HEK293T (cell line): ENCODE results near the gene KLHL29.

Source experiments
- CTCF ChIA-PET: fragments of 350-600 bp; formaldehyde crosslinking; extraction: SDS; loops from one replicate; lab custom pipeline; 2021; ENCODE audit warnings: antibody characterized with exemption, inconsistent platforms; lab: Yijun Ruan, JAX
- POLR2A ChIA-PET: fragments of 350-600 bp; formaldehyde crosslinking; extraction: SDS; loops from one replicate; lab custom pipeline; 2020; ENCODE audit warnings: antibody characterized with exemption, inconsistent platforms; lab: Yijun Ruan, JAX
- DNase-seq: peaks from one replicate; pipeline ENCODE4 v3.0.0; 2012; ENCODE audit warnings: mixed read lengths; ENCODE audit errors: extremely low spot score
- ARNT ChIP-seq: fragments of 450-650 bp; IDR thresholded peaks from 2 replicates; pipeline ENCODE4 v1.6.1; 2017; ENCODE audit warnings: mild to moderate bottlenecking
- BHLHE40 ChIP-seq: fragments of 450-650 bp; IDR thresholded peaks from 2 replicates; pipeline ENCODE4 v1.6.1; 2016; ENCODE audit warnings: mild to moderate bottlenecking, moderate library complexity, borderline replicate concordance
- CTBP1 ChIP-seq: fragments of 450-650 bp; IDR thresholded peaks from 2 replicates; pipeline ENCODE4 v1.6.1; 2016; ENCODE audit warnings: borderline replicate concordance
- ELF4 ChIP-seq: fragments of 450-650 bp; IDR thresholded peaks from 2 replicates; pipeline ENCODE4 v1.6.1; 2017; ENCODE audit warnings: antibody characterized with exemption
- FOXA1 ChIP-seq: fragments of 450-650 bp; IDR thresholded peaks from 2 replicates; pipeline ENCODE4 v1.6.1; 2016; ENCODE audit warnings: mild to moderate bottlenecking
- FOXK2 ChIP-seq: fragments of 450-650 bp; IDR thresholded peaks from 2 replicates; pipeline ENCODE4 v1.6.1; 2016; ENCODE audit warnings: mild to moderate bottlenecking
- FOXM1 ChIP-seq: fragments of 450-650 bp; IDR thresholded peaks from 2 replicates; pipeline ENCODE4 v1.6.1; 2017; ENCODE audit warnings: mild to moderate bottlenecking, borderline replicate concordance
- HDGF ChIP-seq: fragments of 450-650 bp; IDR thresholded peaks from 2 replicates; pipeline ENCODE4 v1.6.1; 2017; ENCODE audit warnings: antibody characterized with exemption, borderline replicate concordance
- L3MBTL2 ChIP-seq: fragments of 450-650 bp; conservative IDR thresholded peaks from 2 replicates; pipeline ENCODE4 v1.6.1; 2016; ENCODE audit warnings: mild to moderate bottlenecking
- LEF1 ChIP-seq: fragments of 450-650 bp; IDR thresholded peaks from 2 replicates; pipeline ENCODE4 v1.6.1; 2017; ENCODE audit warnings: mild to moderate bottlenecking, borderline replicate concordance
- NFRKB ChIP-seq: fragments of 450-650 bp; IDR thresholded peaks from 2 replicates; pipeline ENCODE4 v1.6.1; 2016; ENCODE audit warnings: mild to moderate bottlenecking, moderate library complexity
- SP1 ChIP-seq: fragments of 450-650 bp; IDR thresholded peaks from 2 replicates; pipeline ENCODE4 v1.6.1; 2017
- SUZ12 ChIP-seq: fragments of 450-650 bp; IDR thresholded peaks from 2 replicates; pipeline ENCODE4 v1.6.1; 2016; ENCODE audit warnings: mild to moderate bottlenecking
- TARDBP ChIP-seq: fragments of 450-650 bp; IDR thresholded peaks from 2 replicates; pipeline ENCODE4 v1.6.1; 2016
- ZNF384 ChIP-seq: fragments of 450-650 bp; IDR thresholded peaks from 2 replicates; pipeline ENCODE4 v1.6.1; 2016
- TF ChIP-seq, protein P1 (sequence below): fragments of 450-650 bp; IDR thresholded peaks from 2 replicates; pipeline ENCODE4 v1.6.1; 2016

Gene KLHL29

DNA sequence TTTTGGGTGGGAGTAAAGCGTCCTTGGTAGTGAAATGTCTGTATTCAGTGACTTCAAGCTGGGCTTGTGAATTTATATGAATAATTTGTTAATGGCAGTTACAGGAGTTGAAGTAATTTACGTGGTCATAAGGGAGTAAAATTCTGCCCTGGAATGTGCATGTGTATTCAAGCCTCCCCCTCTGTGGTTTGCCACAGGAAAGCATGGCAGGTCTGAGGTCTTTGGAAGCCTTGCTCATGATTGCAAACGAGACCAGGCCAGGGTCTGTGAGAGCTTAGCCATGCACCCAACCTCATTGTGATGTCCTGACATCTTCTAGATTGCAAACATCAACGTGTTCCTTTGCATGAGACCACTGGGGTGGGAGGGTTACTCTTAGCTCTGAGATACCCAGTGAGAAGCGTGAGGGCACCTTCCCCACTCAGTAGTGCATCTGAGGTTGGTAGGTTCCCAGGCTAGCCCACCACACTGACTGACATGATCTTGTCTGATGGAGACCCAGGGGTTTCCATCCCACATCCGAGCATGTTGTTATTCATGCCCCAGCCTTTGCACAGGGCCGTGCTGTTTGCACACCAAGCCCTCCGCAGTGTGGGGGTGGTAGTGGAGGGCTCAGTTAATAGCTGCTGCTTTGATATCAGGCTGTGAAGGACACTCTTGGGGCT is 216.5 kb downstream of the KLHL29 start:
- no peak for DNase-seq
- ChIA-PET POLR2A (no interaction called here), CTCF (no interaction called here)
- TF ChIP-seq LEF1 (no peak), TARDBP (no peak), NFRKB (no peak), ARNT (no peak), ZNF384 (no peak), BHLHE40 (no peak), HDGF (no peak), FOXK2 (no peak)
- TF ChIP-seq, protein P1, sequence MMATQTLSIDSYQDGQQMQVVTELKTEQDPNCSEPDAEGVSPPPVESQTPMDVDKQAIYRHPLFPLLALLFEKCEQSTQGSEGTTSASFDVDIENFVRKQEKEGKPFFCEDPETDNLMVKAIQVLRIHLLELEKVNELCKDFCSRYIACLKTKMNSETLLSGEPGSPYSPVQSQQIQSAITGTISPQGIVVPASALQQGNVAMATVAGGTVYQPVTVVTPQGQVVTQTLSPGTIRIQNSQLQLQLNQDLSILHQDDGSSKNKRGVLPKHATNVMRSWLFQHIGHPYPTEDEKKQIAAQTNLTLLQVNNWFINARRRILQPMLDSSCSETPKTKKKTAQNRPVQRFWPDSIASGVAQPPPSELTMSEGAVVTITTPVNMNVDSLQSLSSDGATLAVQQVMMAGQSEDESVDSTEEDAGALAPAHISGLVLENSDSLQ, result no peak

DNA sequence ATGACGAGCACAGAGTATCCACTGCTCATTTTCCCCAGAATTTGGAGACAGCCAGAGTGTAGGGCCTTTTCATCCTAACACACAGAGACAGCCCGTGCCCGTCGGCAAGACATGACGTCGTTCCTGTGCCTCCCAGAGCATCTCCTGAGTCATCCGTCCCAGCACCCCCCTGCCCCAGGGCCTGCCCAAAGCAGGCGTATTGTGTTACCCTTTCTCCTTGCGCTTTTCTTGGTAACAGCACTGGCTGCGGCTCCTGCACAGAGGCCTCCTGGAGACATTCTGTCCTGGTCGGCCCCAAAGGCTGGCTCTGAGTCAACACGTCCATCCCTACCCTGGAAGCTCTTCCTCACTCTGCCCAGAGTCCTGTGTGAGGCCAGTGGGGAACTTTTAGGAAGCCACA is 217.1 kb downstream of the KLHL29 start:
- CTCF ChIA-PET, result no interaction called here
- POLR2A ChIA-PET, result no interaction called here
- TF ChIP-seq NFRKB (no peak), SUZ12 (no peak), LEF1 (no peak), ELF4 (no peak), FOXA1 (no peak)
- TF ChIP-seq, protein P1, result no peak

DNA sequence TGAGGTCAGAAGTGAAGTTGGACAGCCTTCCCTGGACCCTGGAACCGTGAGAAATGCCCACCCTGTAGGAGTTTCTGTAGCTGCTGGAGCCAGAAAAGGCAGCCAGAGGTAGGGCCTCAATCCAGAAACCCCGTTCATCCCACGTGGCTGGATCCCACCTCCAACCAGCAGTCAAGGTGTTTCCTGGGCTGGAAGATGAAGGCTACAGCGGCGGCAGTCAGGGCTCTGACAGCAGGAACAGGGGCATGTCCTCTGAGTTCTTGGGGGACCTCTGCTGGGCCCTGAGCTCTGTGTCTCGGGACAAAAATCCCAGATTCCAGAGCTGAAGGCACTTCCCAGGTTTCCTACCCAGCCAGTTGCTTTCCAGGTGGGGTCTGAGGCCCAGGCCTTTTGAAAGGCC is 218.2 kb downstream of the KLHL29 start:
- ChIA-PET POLR2A (no interaction called here), CTCF (no interaction called here)
- no peak for DNase-seq
- no peak for TF ChIP-seq ARNT

More for the DNA sequence above, 217.1 kb downstream of the KLHL29 start:
- DNase-seq, result no peak

DNA sequence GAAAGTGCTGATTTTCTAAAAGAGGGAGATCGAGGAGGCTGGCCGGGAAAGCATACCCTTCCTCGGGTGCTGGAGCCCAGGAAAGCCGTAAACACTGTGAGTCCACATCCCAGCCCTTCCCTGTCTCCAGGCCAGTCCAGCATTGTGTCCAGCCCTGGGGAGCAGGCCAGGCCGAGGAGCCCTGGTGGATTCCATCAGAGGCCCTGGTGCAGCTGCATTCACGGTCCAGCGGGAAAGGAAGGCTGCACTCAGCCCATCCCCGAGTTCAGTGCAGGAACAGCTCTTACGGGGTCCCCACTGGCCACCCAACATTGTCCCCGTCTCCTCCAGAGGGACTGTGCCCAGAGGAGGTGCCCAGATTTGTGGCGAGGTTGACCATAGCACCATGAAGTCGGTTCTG is 218.6 kb downstream of the KLHL29 start:
- ChIA-PET POLR2A (no interaction called here), CTCF (no interaction called here)
- no peak for TF ChIP-seq CTBP1

DNA sequence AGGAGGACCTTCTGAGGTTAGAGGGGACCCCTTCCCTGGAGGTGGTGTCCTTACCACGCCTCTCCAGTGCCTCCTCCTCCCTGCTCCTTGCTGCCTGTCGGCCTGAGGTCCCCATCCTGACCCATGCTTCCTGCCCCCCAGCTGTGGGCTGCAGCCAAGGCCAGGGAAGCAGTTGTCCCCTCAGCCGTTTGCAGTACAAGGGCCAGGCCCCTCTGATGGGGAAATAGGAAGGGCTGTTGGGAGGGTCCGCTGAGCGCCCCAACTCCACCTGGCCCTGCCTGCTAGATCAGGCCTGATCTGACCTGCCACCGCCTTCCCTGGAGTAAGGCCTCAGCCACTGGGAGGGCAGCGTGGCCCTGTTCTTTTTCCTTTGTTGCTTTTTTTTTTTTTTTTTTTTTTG is 219.8 kb downstream of the KLHL29 start:
- CTCF ChIA-PET, result no interaction called here
- POLR2A ChIA-PET, result no interaction called here
- no peak for DNase-seq
- TF ChIP-seq ARNT (no peak), FOXK2 (no peak), L3MBTL2 (no peak), ZNF384 (no peak), FOXM1 (no peak), FOXA1 (no peak), BHLHE40 (no peak), SUZ12 (no peak), CTBP1 (no peak), ELF4 (no peak), HDGF (no peak), SP1 (no peak), LEF1 (no peak), TARDBP (no peak), NFRKB (no peak)
- TF ChIP-seq, protein P1, result no peak

More for the DNA sequence above, 218.6 kb downstream of the KLHL29 start:
- DNase-seq, result no peak

DNA sequence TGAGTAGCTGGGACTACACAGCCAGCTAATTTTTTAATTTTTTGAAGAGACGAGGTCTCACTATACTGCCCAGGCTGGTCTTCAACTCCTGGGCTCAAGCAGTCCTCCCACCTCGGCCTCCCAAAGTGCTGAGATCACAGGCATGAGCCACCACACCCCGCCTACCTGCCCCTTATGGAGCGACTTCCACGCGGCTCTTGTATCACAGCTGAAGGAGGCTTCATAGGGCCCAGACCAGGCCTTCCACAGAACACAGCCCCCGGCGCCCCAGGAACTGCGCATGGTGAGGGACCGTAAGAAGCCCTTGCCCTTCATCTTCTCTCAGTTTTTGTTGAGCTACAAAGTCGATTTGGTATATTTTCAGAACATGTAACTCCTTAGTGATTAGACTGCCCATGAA is 220.3 kb downstream of the KLHL29 start:
- DNase-seq, result no peak
- CTCF ChIA-PET, result no interaction called here
- POLR2A ChIA-PET, result no interaction called here
- no peak for TF ChIP-seq SP1
- TF ChIP-seq CTBP1, result no peak
- TF ChIP-seq FOXK2, result no peak
- no peak for TF ChIP-seq L3MBTL2
- TF ChIP-seq, protein P1, result no peak
- no peak for TF ChIP-seq HDGF
- TF ChIP-seq TARDBP, result no peak
- no peak for TF ChIP-seq ARNT
- TF ChIP-seq ELF4, result no peak
- TF ChIP-seq SUZ12, result no peak
- TF ChIP-seq BHLHE40, result no peak
- TF ChIP-seq ZNF384, result no peak
